Nephron progenitor cell (in vitro differentiated cells): ENCODE data around the gene TRAPPC1.

Source experiments
- DNase-seq: peaks from one replicate; pipeline ENCODE4 v3.0.0; 2021
- H3K27ac Mint-ChIP-seq: 2 replicates; pipeline ENCODE4 v1.8.0; 2021; ENCODE audit warnings: mild to moderate bottlenecking, moderate library complexity, mixed read lengths
- H3K27me3 Mint-ChIP-seq: 2 replicates; pipeline ENCODE4 v1.8.0; 2021; ENCODE audit warnings: mild to moderate bottlenecking, low read depth, mixed read lengths; ENCODE audit not compliant: poor library complexity
- H3K36me3 Mint-ChIP-seq: 2 replicates; pipeline ENCODE4 v1.8.0; 2021; ENCODE audit warnings: low read depth, mixed read lengths
- H3K4me1 Mint-ChIP-seq: 2 replicates; pipeline ENCODE4 v1.8.0; 2021; ENCODE audit warnings: mixed read lengths
- H3K4me3 Mint-ChIP-seq: 2 replicates; pipeline ENCODE4 v1.8.0; 2021; ENCODE audit warnings: mild to moderate bottlenecking, moderate library complexity, mixed read lengths
- H3K9me3 Mint-ChIP-seq: 2 replicates; pipeline ENCODE4 v1.8.0; 2021; ENCODE audit warnings: mild to moderate bottlenecking, moderate library complexity, mixed read lengths
- TF ChIP-seq, protein P1 (sequence below): fragments of 200-600 bp; sonication (generic); IDR thresholded peaks from 2 replicates; pipeline ENCODE4 v1.5.0; 2021; ENCODE audit warnings: antibody characterized with exemption

TRAPPC1 gene

DNA sequence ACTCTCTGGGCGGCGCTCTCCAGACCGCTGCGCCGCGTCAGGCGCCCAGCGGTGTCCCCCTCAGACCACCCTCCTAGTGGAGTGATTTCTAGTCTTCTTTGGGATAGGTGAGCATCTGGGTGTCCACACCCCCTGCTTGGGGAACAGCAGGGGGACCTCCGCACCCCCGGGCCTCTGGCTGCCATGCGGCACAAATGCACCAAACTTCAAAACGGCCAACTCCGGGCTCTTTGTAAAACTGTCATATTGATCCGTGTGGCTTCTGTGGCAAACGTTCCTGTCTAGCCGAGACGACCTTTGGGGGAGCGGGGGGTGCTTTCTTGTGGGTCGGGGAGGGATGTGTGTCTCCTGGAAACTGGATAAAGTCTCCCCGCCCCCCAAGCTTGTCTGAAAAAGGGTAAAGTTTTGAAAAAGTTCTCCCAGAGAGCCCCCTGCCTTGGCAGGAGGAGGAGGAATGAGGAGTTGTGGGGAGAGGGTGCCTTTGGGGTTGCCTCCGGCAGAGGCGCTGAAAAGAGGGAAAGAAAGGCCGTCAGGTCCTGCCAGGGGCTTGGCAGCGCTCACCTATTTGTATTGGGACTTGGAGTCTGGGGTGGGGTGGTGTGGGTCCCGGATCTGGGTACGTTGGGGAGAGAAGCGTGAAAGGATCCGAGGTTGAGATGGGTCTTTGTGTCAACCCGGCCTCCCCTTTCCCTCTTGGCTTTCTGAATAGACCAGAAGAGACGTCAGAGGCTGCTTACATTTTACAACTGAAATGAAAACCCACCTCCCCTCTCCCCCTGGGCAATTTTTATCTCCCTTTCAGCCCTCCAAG, 45.3 kb downstream of the TRAPPC1 start:
- peaks cover 5% of the 10 kb centered on the region for H3K4me1 Mint-ChIP-seq
- DNase-seq = peak; percentile 43
- H3K36me3 Mint-ChIP-seq = peaks cover 20% of the 10 kb centered on the region
- TF ChIP-seq, protein P1, sequence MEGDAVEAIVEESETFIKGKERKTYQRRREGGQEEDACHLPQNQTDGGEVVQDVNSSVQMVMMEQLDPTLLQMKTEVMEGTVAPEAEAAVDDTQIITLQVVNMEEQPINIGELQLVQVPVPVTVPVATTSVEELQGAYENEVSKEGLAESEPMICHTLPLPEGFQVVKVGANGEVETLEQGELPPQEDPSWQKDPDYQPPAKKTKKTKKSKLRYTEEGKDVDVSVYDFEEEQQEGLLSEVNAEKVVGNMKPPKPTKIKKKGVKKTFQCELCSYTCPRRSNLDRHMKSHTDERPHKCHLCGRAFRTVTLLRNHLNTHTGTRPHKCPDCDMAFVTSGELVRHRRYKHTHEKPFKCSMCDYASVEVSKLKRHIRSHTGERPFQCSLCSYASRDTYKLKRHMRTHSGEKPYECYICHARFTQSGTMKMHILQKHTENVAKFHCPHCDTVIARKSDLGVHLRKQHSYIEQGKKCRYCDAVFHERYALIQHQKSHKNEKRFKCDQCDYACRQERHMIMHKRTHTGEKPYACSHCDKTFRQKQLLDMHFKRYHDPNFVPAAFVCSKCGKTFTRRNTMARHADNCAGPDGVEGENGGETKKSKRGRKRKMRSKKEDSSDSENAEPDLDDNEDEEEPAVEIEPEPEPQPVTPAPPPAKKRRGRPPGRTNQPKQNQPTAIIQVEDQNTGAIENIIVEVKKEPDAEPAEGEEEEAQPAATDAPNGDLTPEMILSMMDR = no peak
- no peaks in the 10 kb centered on the region for H3K9me3 Mint-ChIP-seq
- H3K4me3 Mint-ChIP-seq = no peak overlapping the region
- H3K27ac Mint-ChIP-seq = no peak overlapping the region
- H3K27me3 Mint-ChIP-seq = peaks cover 4% of the 10 kb centered on the region

- peaks cover 4% of the 10 kb centered on the region for H3K27me3 Mint-ChIP-seq
- TF ChIP-seq, protein P1 = no peak
Measured at GRCh38 chr17:7885367-7886226, 46.1 kb downstream of the TRAPPC1 start.

DNA sequence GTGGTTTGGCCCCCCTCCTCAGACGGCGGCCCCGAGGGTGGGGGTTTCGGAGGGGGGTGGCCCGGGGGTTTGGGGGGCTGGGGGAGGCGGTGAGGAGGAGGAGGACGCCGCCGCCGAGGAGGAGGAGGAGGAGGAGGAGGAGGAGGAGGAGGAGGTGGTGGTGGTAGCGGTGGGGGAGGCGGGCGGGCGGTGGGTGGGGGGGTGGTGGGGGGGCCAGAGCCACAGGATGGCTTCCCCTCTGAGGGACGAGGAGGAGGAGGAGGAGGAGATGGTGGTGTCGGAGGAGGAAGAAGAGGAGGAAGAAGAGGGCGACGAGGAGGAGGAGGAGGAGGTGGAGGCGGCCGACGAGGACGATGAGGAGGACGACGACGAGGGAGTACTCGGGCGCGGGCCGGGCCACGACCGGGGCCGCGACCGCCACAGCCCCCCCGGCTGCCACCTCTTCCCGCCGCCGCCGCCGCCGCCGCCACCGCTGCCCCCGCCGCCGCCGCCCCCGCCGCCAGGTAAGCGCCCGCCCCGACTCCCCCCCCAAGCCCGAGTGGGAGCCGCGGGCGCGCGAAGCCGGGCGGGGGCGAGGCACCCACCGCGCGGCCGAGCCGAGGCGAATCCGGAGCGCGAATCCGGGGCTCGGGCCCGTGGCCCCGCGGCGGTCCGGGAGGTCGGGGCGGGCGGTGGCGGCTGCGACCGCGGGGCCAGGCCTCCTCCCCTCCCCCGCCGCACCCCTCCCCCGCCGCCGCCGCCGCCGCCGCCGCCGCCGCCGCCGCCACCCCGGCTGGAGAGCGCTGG, 47.0 kb downstream of the TRAPPC1 start:
- Mint-ChIP-seq H3K36me3 (peaks cover 5% of the 10 kb centered on the region), H3K9me3 (no peaks in the 10 kb centered on the region), H3K4me3 (peak overlapping the region; percentile 63), H3K27me3 (no peaks in the 10 kb centered on the region), H3K27ac (no peak overlapping the region), H3K4me1 (peaks cover 5% of the 10 kb centered on the region)
- peak; percentile 44 for DNase-seq
- TF ChIP-seq, protein P1 = no peak

More at GRCh38 chr17:7885367-7886226, 46.1 kb downstream of the TRAPPC1 start:
- Mint-ChIP-seq H3K27ac (no peak overlapping the region), H3K4me1 (peaks cover 5% of the 10 kb centered on the region), H3K9me3 (no peaks in the 10 kb centered on the region), H3K36me3 (peaks cover 12% of the 10 kb centered on the region), H3K4me3 (peak overlapping the region; percentile 63)
- peak; percentile 76 for DNase-seq

GRCh38 chr17:7883781-7884386, 47.9 kb downstream of the TRAPPC1 start:
- Mint-ChIP-seq H3K27me3 (no peaks in the 10 kb centered on the region), H3K9me3 (no peaks in the 10 kb centered on the region), H3K36me3 (no peaks in the 10 kb centered on the region), H3K4me1 (peaks cover 5% of the 10 kb centered on the region), H3K27ac (no peak overlapping the region), H3K4me3 (no peak overlapping the region)
- TF ChIP-seq, protein P1 = no peak
- no peak for DNase-seq

GRCh38 chr17:7882629-7883028, 49.1 kb downstream of the TRAPPC1 start:
- TF ChIP-seq, protein P1 = no peak
- Mint-ChIP-seq H3K27ac (no peak overlapping the region), H3K27me3 (no peaks in the 10 kb centered on the region), H3K4me1 (peaks cover 5% of the 10 kb centered on the region), H3K9me3 (no peaks in the 10 kb centered on the region), H3K4me3 (no peak overlapping the region), H3K36me3 (peaks cover under 1% of the 10 kb centered on the region)
- no peak for DNase-seq
